Measurements from ENCODE around the gene RFWD3. TPM values are rescaled to one million over a fixed set of nuclear protein-coding genes. Genes with fewer than 3 reads are reported as not detected.

The RFWD3 gene
- total RNA-seq, 1 experiment from 2014 or later, result 53.7 TPM

GRCh38 chr16:74623839-74624235, 42.8 kb downstream of the RFWD3 start:
- H3K4me1 ChIP-seq (ENCODE audit: control insufficient read depth, insufficient read depth, low read length), result no peaks in the 10 kb centered on the region
- ATAC-seq, result no peak
- POLR2A ChIA-PET, result no interaction called here

GRCh38 chr16:74623214-74623838, 43.4 kb downstream of the RFWD3 start:
- Histone ChIP-seq H3K9me3 (ENCODE audit: control insufficient read depth, insufficient read depth, low read depth, low read length) (no peaks in the 10 kb centered on the region), H3K36me3 (ENCODE audit: control insufficient read depth, insufficient read depth, low read length) (peaks cover 28% of the 10 kb centered on the region), H3K4me1 (ENCODE audit: control insufficient read depth, insufficient read depth, low read length) (no peaks in the 10 kb centered on the region), H3K27ac (ENCODE audit: low read length) (no peak overlapping the region), H3K4me3 (ENCODE audit: low read depth in 2 of 2, low read length in 2 of 2) (no peak overlapping the region), H3K27me3 (ENCODE audit: control insufficient read depth, insufficient read depth, low read length) (no peaks in the 10 kb centered on the region)
- TF ChIP-seq SIN3A (IDR thresholded peaks at IDR 0.05; ENCODE audit: borderline replicate concordance, insufficient read depth, low read depth, low read length), result no peak
- TF ChIP-seq, protein P1, sequence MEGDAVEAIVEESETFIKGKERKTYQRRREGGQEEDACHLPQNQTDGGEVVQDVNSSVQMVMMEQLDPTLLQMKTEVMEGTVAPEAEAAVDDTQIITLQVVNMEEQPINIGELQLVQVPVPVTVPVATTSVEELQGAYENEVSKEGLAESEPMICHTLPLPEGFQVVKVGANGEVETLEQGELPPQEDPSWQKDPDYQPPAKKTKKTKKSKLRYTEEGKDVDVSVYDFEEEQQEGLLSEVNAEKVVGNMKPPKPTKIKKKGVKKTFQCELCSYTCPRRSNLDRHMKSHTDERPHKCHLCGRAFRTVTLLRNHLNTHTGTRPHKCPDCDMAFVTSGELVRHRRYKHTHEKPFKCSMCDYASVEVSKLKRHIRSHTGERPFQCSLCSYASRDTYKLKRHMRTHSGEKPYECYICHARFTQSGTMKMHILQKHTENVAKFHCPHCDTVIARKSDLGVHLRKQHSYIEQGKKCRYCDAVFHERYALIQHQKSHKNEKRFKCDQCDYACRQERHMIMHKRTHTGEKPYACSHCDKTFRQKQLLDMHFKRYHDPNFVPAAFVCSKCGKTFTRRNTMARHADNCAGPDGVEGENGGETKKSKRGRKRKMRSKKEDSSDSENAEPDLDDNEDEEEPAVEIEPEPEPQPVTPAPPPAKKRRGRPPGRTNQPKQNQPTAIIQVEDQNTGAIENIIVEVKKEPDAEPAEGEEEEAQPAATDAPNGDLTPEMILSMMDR (IDR thresholded peaks at IDR 0.05), result peak; percentile 67
- in situ Hi-C loops (cut with HindIII; ENCODE audit: low pct_unique_long_range_greater_than_20kb, low sequenced_read_pairs) (no loop called here), intact Hi-C loops (cut with micrococcal nuclease; ENCODE audit: unreplicated experiment) (no loop called here)
- ATAC-seq (peak; percentile 47; the same call in 1 of the 2 replicates), DNase-seq (ENCODE audit: low read depth, low spot score) (no peak)
- POLR2A ChIA-PET, result no interaction called here
- BruUV-seq (replicated peaks), result no TSS peak
- CTCF ChIA-PET, result no interaction called here

More at GRCh38 chr16:74623839-74624235, 42.8 kb downstream of the RFWD3 start:
- Histone ChIP-seq H3K4me3 (ENCODE audit: low read depth in 2 of 2, low read length in 2 of 2) (no peak overlapping the region), H3K27me3 (ENCODE audit: control insufficient read depth, insufficient read depth, low read length) (no peaks in the 10 kb centered on the region), H3K36me3 (ENCODE audit: control insufficient read depth, insufficient read depth, low read length) (peaks cover 33% of the 10 kb centered on the region), H3K27ac (ENCODE audit: low read length) (no peak overlapping the region), H3K9me3 (ENCODE audit: control insufficient read depth, insufficient read depth, low read depth, low read length) (no peaks in the 10 kb centered on the region)
- no peak for DNase-seq (ENCODE audit: low read depth, low spot score)
- BruUV-seq (replicated peaks), result no TSS peak
- TF ChIP-seq, protein P1 (IDR thresholded peaks at IDR 0.05), result no peak
- no peak for TF ChIP-seq POLR2AphosphoS5 (IDR thresholded peaks at IDR 0.05; ENCODE audit: low read depth, low read length)
- TF ChIP-seq SIN3A (IDR thresholded peaks at IDR 0.05; ENCODE audit: borderline replicate concordance, insufficient read depth, low read depth, low read length), result no peak
- TF ChIP-seq REST (IDR thresholded peaks at IDR 0.05; ENCODE audit: insufficient read depth in 1 of 2, low read depth in 2 of 2, low read length in 1 of 2), result no peak
- no peak for TF ChIP-seq TCF7L2 (IDR thresholded peaks at IDR 0.05; ENCODE audit: low read depth, low read length)
- intact Hi-C loops (cut with micrococcal nuclease; ENCODE audit: unreplicated experiment), result no loop called here
- CTCF ChIA-PET, result no interaction called here
- in situ Hi-C loops (cut with HindIII; ENCODE audit: low pct_unique_long_range_greater_than_20kb, low sequenced_read_pairs), result no loop called here

Measured in Panc1 (cell line).